GM23338 (cell line): Measurements from ENCODE around the gene GRHL3.

Source experiments
- CREB1 ChIP-seq: fragments of 250-450 bp; sonication (Bioruptor Pico); IDR thresholded peaks from 2 replicates; pipeline ENCODE4 v1.5.0; 2020; ENCODE audit warnings: low read depth, mild to moderate bottlenecking, moderate library complexity
- CTCF ChIP-seq, 2 experiments: fragments of 200-600 bp in 1 of 2; sonication (generic) in 1 of 2; conservative IDR thresholded peaks; 2 replicates each; pipeline versions ENCODE4 v1.5.1 to v1.6.1; 2016 to 2017; ENCODE audit warnings: antibody characterized with exemption in 2 of 2, low read depth in 2 of 2, mild to moderate bottlenecking in 2 of 2, moderate library complexity in 1 of 2
- POLR2AphosphoS5 ChIP-seq: IDR thresholded peaks from 2 replicates; pipeline ENCODE4 v1.6.1; 2016; ENCODE audit warnings: antibody characterized with exemption, low read depth
- REST ChIP-seq: IDR thresholded peaks from one replicate; pipeline ENCODE4 v1.6.1; 2018; ENCODE audit warnings: antibody characterized with exemption; ENCODE audit not compliant: unreplicated experiment

GRCh38 chr1:24381256-24381655 lies 62.1 kb downstream of the GRHL3 start:
- TF ChIP-seq CTCF (conservative IDR thresholded peaks at IDR 0.05; ENCODE audit: low read depth in 2 of 2) (no peak), CREB1 (no peak), POLR2AphosphoS5 (no peak), REST (no peak)
